HEK293 (cell line): ENCODE data around the gene APOBEC3B.

Source experiments
- HIC1 ChIP-seq: fragments of 450-650 bp; formaldehyde crosslinking; IDR thresholded peaks from 2 replicates; pipeline ENCODE4 v1.5.1; 2016; ENCODE audit warnings: missing biosample characterization, missing genetic modification characterization
- KLF1 ChIP-seq: fragments of 450-650 bp; formaldehyde crosslinking; IDR thresholded peaks from 2 replicates; pipeline ENCODE4 v1.5.1; 2016; ENCODE audit warnings: missing biosample characterization, missing genetic modification characterization
- KLF7 ChIP-seq: fragments of 450-650 bp; formaldehyde crosslinking; IDR thresholded peaks from 2 replicates; pipeline ENCODE4 v1.5.1; 2016; ENCODE audit warnings: missing biosample characterization, missing genetic modification characterization, borderline replicate concordance
- PATZ1 ChIP-seq: fragments of 450-650 bp; formaldehyde crosslinking; IDR thresholded peaks from 2 replicates; pipeline ENCODE4 v1.5.1; 2016; ENCODE audit warnings: missing biosample characterization, missing genetic modification characterization
- PBX3 ChIP-seq: sonication (generic); formaldehyde crosslinking; IDR thresholded peaks from 2 replicates; pipeline ENCODE4 v1.8.1; 2022; ENCODE audit warnings: mild to moderate bottlenecking, moderate library complexity, missing genetic modification reagents
- PRDM2 ChIP-seq: fragments of 450-650 bp; formaldehyde crosslinking; IDR thresholded peaks from 2 replicates; pipeline ENCODE4 v1.5.1; 2016; ENCODE audit warnings: missing biosample characterization, missing genetic modification characterization, borderline replicate concordance
- SALL2 ChIP-seq: fragments of 450-650 bp; formaldehyde crosslinking; IDR thresholded peaks from 2 replicates; pipeline ENCODE4 v1.5.0; 2017; ENCODE audit warnings: missing biosample characterization, mild to moderate bottlenecking, missing genetic modification characterization, borderline replicate concordance
- SCRT2 ChIP-seq: fragments of 450-650 bp; formaldehyde crosslinking; IDR thresholded peaks from 2 replicates; pipeline ENCODE4 v1.5.1; 2016; ENCODE audit warnings: missing biosample characterization, missing genetic modification characterization
- SP2 ChIP-seq: fragments of 450-650 bp; formaldehyde crosslinking; IDR thresholded peaks from 2 replicates; pipeline ENCODE4 v1.5.1; 2016; ENCODE audit warnings: missing biosample characterization, missing genetic modification characterization
- TRIM28 ChIP-seq: IDR thresholded peaks from 2 replicates; pipeline ENCODE4 v1.6.1; 2011; ENCODE audit warnings: low read length, control low read depth, borderline replicate concordance
- ZBTB6 ChIP-seq: fragments of 450-650 bp; formaldehyde crosslinking; IDR thresholded peaks from 2 replicates; pipeline ENCODE4 v1.5.1; 2017; ENCODE audit warnings: missing biosample characterization, missing genetic modification characterization
- ZFP41 ChIP-seq: fragments of 450-650 bp; formaldehyde crosslinking; IDR thresholded peaks from 2 replicates; pipeline ENCODE4 v1.5.1; 2016; ENCODE audit warnings: missing biosample characterization, missing genetic modification characterization, borderline replicate concordance
- ZFP69B ChIP-seq: fragments of 450-650 bp; formaldehyde crosslinking; IDR thresholded peaks from 2 replicates; pipeline ENCODE4 v1.5.1; 2016; ENCODE audit warnings: missing biosample characterization, missing genetic modification characterization
- ZNF223 ChIP-seq: fragments of 450-650 bp; formaldehyde crosslinking; IDR thresholded peaks from 2 replicates; pipeline ENCODE4 v1.5.1; 2016; ENCODE audit warnings: missing biosample characterization, missing genetic modification characterization
- ZNF37A ChIP-seq: fragments of 450-650 bp; IDR thresholded peaks from 2 replicates; pipeline ENCODE4 v1.5.1; 2018; ENCODE audit warnings: missing biosample characterization, missing genetic modification characterization
- ZNF398 ChIP-seq: fragments of 450-650 bp; formaldehyde crosslinking; IDR thresholded peaks from 2 replicates; pipeline ENCODE4 v1.5.1; 2017; ENCODE audit warnings: missing biosample characterization, missing genetic modification characterization
- ZNF501 ChIP-seq: fragments of 450-650 bp; formaldehyde crosslinking; IDR thresholded peaks from 2 replicates; pipeline ENCODE4 v1.5.1; 2016; ENCODE audit warnings: missing biosample characterization, missing genetic modification characterization
- ZNF549 ChIP-seq: fragments of 450-650 bp; IDR thresholded peaks from 2 replicates; pipeline ENCODE4 v1.5.1; 2018; ENCODE audit warnings: missing biosample characterization, missing genetic modification characterization, mild to moderate bottlenecking, inconsistent platforms, moderate library complexity
- ZNF626 ChIP-seq: fragments of 450-650 bp; sonication (Bioruptor Pico); formaldehyde crosslinking; IDR thresholded peaks from 2 replicates; pipeline ENCODE4 v1.5.1; 2018; ENCODE audit warnings: missing biosample characterization, missing genetic modification characterization, inconsistent platforms
- ZNF677 ChIP-seq: fragments of 450-650 bp; IDR thresholded peaks from 2 replicates; pipeline ENCODE4 v1.5.0; 2018; ENCODE audit warnings: missing biosample characterization, mild to moderate bottlenecking, missing genetic modification characterization, moderate library complexity
- ZNF747 ChIP-seq: fragments of 450-650 bp; formaldehyde crosslinking; IDR thresholded peaks from 2 replicates; pipeline ENCODE4 v1.5.1; 2016; ENCODE audit warnings: missing biosample characterization, missing genetic modification characterization
- ZNF777 ChIP-seq: fragments of 450-650 bp; formaldehyde crosslinking; IDR thresholded peaks from 2 replicates; pipeline ENCODE4 v1.5.1; 2017; ENCODE audit warnings: missing biosample characterization, missing genetic modification characterization, borderline replicate concordance
- ZNF792 ChIP-seq: fragments of 450-650 bp; formaldehyde crosslinking; IDR thresholded peaks from 2 replicates; pipeline ENCODE4 v1.5.1; 2016; ENCODE audit warnings: missing biosample characterization, missing genetic modification characterization
- ZNF843 ChIP-seq: fragments of 450-650 bp; formaldehyde crosslinking; IDR thresholded peaks from 2 replicates; pipeline ENCODE4 v1.5.1; 2016; ENCODE audit warnings: missing biosample characterization, missing genetic modification characterization
- ZXDB ChIP-seq: fragments of 450-650 bp; formaldehyde crosslinking; IDR thresholded peaks from 2 replicates; pipeline ENCODE4 v1.5.1; 2016; ENCODE audit warnings: missing biosample characterization, missing genetic modification characterization

Gene APOBEC3B

GRCh38 chr22:38963872-38964271 is 18.3 kb upstream of the APOBEC3B start (continued):
- TF ChIP-seq ZNF398 (no peak), PRDM2 (tag by site-specific recombination) (no peak), ZXDB (tag by site-specific recombination) (no peak), ZNF677 (no peak), ZNF549 (no peak), KLF7 (tag by site-specific recombination) (0 out of 2 replicates have a peak, but pooled peaks have one; percentile 28), SP2 (tag by site-specific recombination) (peak; percentile 38; the same call in 1 of the 2 replicates), PATZ1 (tag by site-specific recombination) (peak; percentile 38; the same call in 1 of the 2 replicates), ZNF37A (tag by site-specific recombination) (no peak), ZFP41 (tag by site-specific recombination) (no peak), TRIM28 (no peak), SCRT2 (peak; percentile 25; the same call in 1 of the 2 replicates), ZNF747 (tag by site-specific recombination) (no peak), ZBTB6 (tag by site-specific recombination) (no peak), KLF1 (peak; percentile 99), ZNF223 (tag by site-specific recombination) (no peak), ZNF501 (tag by site-specific recombination) (no peak), ZNF777 (no peak), ZNF843 (tag by site-specific recombination) (no peak), PBX3 (CRISPR knock-in tag) (no peak), ZFP69B (tag by site-specific recombination) (0 out of 2 replicates have a peak, but pooled peaks have one; percentile 20), ZNF792 (tag by site-specific recombination) (no peak), HIC1 (tag by site-specific recombination) (no peak), ZNF626 (no peak), SALL2 (no peak)
